Measurements from ENCODE around the gene MACF1.

GRCh38 chr1:39368045-39368444 is 163.6 kb downstream of the MACF1 start:
- TF ChIP-seq EZH2 (IDR thresholded peaks at IDR 0.05; ENCODE audit: borderline replicate concordance, low read depth, low read length, poor library complexity, severe bottlenecking) (no peak), CTCF (conservative IDR thresholded peaks at IDR 0.05; ENCODE audit: low read depth, low read length) (no peak)

All from A673 (cell line).